Rectal smooth muscle tissue (tissue), 1 donor: Measurements from ENCODE around the gene MACROD2.

Source experiments
- H3K27ac ChIP-seq: one replicate; pipeline ENCODE4 v1.7.0; 2013; ENCODE audit warnings: low read depth, low read length, inconsistent platforms
- H3K27me3 ChIP-seq: one replicate; pipeline ENCODE4 v1.7.0; 2013; ENCODE audit warnings: low read length; ENCODE audit not compliant: control insufficient read depth, insufficient read depth
- H3K36me3 ChIP-seq: one replicate; pipeline ENCODE4 v1.7.0; 2013; ENCODE audit warnings: low read length; ENCODE audit not compliant: control insufficient read depth, insufficient read depth
- H3K4me1 ChIP-seq: one replicate; pipeline ENCODE4 v1.7.0; 2013; ENCODE audit warnings: low read length; ENCODE audit not compliant: control insufficient read depth, insufficient read depth
- H3K4me3 ChIP-seq: one replicate; pipeline ENCODE4 v1.7.0; 2013; ENCODE audit warnings: low read length
- H3K9ac ChIP-seq: one replicate; pipeline ENCODE4 v1.7.0; 2013; ENCODE audit warnings: low read length

The MACROD2 gene

GRCh38 chr20:14488212-14488611, 492.9 kb downstream of the MACROD2 start:
- Histone ChIP-seq H3K36me3 (no peaks in the 10 kb centered on the region), H3K4me1 (no peaks in the 10 kb centered on the region), H3K27ac (no peak overlapping the region), H3K27me3 (no peaks in the 10 kb centered on the region), H3K4me3 (no peak overlapping the region), H3K9ac (no peak overlapping the region)

- H3K27ac ChIP-seq, result no peak overlapping the region
- no peaks in the 10 kb centered on the region for H3K4me1 ChIP-seq
- no peaks in the 10 kb centered on the region for H3K27me3 ChIP-seq
- H3K9ac ChIP-seq, result no peak overlapping the region
- H3K36me3 ChIP-seq, result no peaks in the 10 kb centered on the region
- no peak overlapping the region for H3K4me3 ChIP-seq
Observed at GRCh38 chr20:14488756-14489479, 493.6 kb downstream of the MACROD2 start.

GRCh38 chr20:14489544-14489943, 494.2 kb downstream of the MACROD2 start:
- H3K27me3 ChIP-seq, result no peaks in the 10 kb centered on the region
- H3K4me1 ChIP-seq, result no peaks in the 10 kb centered on the region
- no peaks in the 10 kb centered on the region for H3K36me3 ChIP-seq
- H3K9ac ChIP-seq, result no peak overlapping the region
- no peak overlapping the region for H3K4me3 ChIP-seq
- H3K27ac ChIP-seq, result no peak overlapping the region

GRCh38 chr20:14491436-14491835, 496.1 kb downstream of the MACROD2 start:
- no peaks in the 10 kb centered on the region for H3K27me3 ChIP-seq
- H3K36me3 ChIP-seq, result no peaks in the 10 kb centered on the region
- no peak overlapping the region for H3K9ac ChIP-seq
- H3K27ac ChIP-seq, result no peak overlapping the region
- no peak overlapping the region for H3K4me3 ChIP-seq
- no peaks in the 10 kb centered on the region for H3K4me1 ChIP-seq

GRCh38 chr20:14493408-14493807, 498.1 kb downstream of the MACROD2 start:
- no peak overlapping the region for H3K4me3 ChIP-seq

GRCh38 chr20:14494355-14494754, 499.0 kb downstream of the MACROD2 start:
- no peak overlapping the region for H3K9ac ChIP-seq
- no peaks in the 10 kb centered on the region for H3K27me3 ChIP-seq
- no peaks in the 10 kb centered on the region for H3K4me1 ChIP-seq
- H3K36me3 ChIP-seq, result no peaks in the 10 kb centered on the region
- H3K4me3 ChIP-seq, result no peak overlapping the region
- no peak overlapping the region for H3K27ac ChIP-seq

More at GRCh38 chr20:14493408-14493807, 498.1 kb downstream of the MACROD2 start:
- Histone ChIP-seq H3K4me1 (no peaks in the 10 kb centered on the region), H3K27ac (no peak overlapping the region), H3K9ac (no peak overlapping the region), H3K27me3 (no peaks in the 10 kb centered on the region), H3K36me3 (no peaks in the 10 kb centered on the region)

- Histone ChIP-seq H3K9ac (no peak overlapping the region), H3K4me3 (no peak overlapping the region), H3K36me3 (no peaks in the 10 kb centered on the region), H3K4me1 (no peaks in the 10 kb centered on the region), H3K27me3 (no peaks in the 10 kb centered on the region), H3K27ac (no peak overlapping the region)
Observed at GRCh38 chr20:14495066-14495465, 499.8 kb downstream of the MACROD2 start.

GRCh38 chr20:14497004-14497403, 501.7 kb downstream of the MACROD2 start:
- no peaks in the 10 kb centered on the region for H3K27me3 ChIP-seq
- H3K4me1 ChIP-seq, result no peaks in the 10 kb centered on the region
- no peak overlapping the region for H3K9ac ChIP-seq
- H3K27ac ChIP-seq, result no peak overlapping the region
- H3K36me3 ChIP-seq, result no peaks in the 10 kb centered on the region
- no peak overlapping the region for H3K4me3 ChIP-seq

GRCh38 chr20:14498772-14499171, 503.5 kb downstream of the MACROD2 start:
- no peak overlapping the region for H3K27ac ChIP-seq
- no peaks in the 10 kb centered on the region for H3K27me3 ChIP-seq
- no peak overlapping the region for H3K4me3 ChIP-seq
- H3K9ac ChIP-seq, result no peak overlapping the region
- H3K4me1 ChIP-seq, result no peaks in the 10 kb centered on the region
- H3K36me3 ChIP-seq, result no peaks in the 10 kb centered on the region

GRCh38 chr20:14505476-14505875, 510.2 kb downstream of the MACROD2 start:
- H3K27ac ChIP-seq, result no peak overlapping the region
- no peaks in the 10 kb centered on the region for H3K27me3 ChIP-seq
- H3K4me3 ChIP-seq, result no peak overlapping the region
- H3K9ac ChIP-seq, result no peak overlapping the region
- no peaks in the 10 kb centered on the region for H3K4me1 ChIP-seq
- no peaks in the 10 kb centered on the region for H3K36me3 ChIP-seq

GRCh38 chr20:14507711-14508110, 512.4 kb downstream of the MACROD2 start:
- Histone ChIP-seq H3K4me3 (no peak overlapping the region), H3K27ac (no peak overlapping the region), H3K36me3 (no peaks in the 10 kb centered on the region)

GRCh38 chr20:14510341-14510740, 515.0 kb downstream of the MACROD2 start:
- Histone ChIP-seq H3K4me3 (no peak overlapping the region), H3K4me1 (no peaks in the 10 kb centered on the region), H3K36me3 (no peaks in the 10 kb centered on the region), H3K9ac (no peak overlapping the region), H3K27ac (no peak overlapping the region), H3K27me3 (no peaks in the 10 kb centered on the region)

More at GRCh38 chr20:14507711-14508110, 512.4 kb downstream of the MACROD2 start:
- H3K9ac ChIP-seq, result no peak overlapping the region
- H3K27me3 ChIP-seq, result no peaks in the 10 kb centered on the region
- H3K4me1 ChIP-seq, result no peaks in the 10 kb centered on the region

- Histone ChIP-seq H3K4me1 (no peaks in the 10 kb centered on the region), H3K4me3 (no peak overlapping the region), H3K9ac (no peak overlapping the region), H3K36me3 (no peaks in the 10 kb centered on the region), H3K27ac (no peak overlapping the region), H3K27me3 (no peaks in the 10 kb centered on the region)
Observed at GRCh38 chr20:14512839-14513238, 517.5 kb downstream of the MACROD2 start.
